Hepatocyte (in vitro differentiated cells): Measurements from ENCODE around the gene OLFML1.

Source experiments
- CTCF ChIP-seq: fragments of 200-600 bp; sonication (generic); IDR thresholded peaks from 2 replicates; pipeline ENCODE4 v1.5.1; 2016; ENCODE audit warnings: antibody characterized with exemption, mild to moderate bottlenecking; ENCODE audit not compliant: poor library complexity
- EZH2 ChIP-seq: fragments of 200-600 bp; sonication (generic); IDR thresholded peaks from 2 replicates; pipeline ENCODE4 v1.6.1; 2016; ENCODE audit warnings: antibody characterized with exemption, mild to moderate bottlenecking, borderline replicate concordance
- EZH2phosphoT487 ChIP-seq: fragments of 200-600 bp; sonication (generic); IDR thresholded peaks from one replicate; pipeline ENCODE4 v1.6.1; 2018; ENCODE audit warnings: antibody characterized with exemption, mild to moderate bottlenecking, low read depth, moderate library complexity; ENCODE audit not compliant: unreplicated experiment, severe bottlenecking

GRCh38 chr11:7492253-7492652 lies 6.9 kb downstream of the OLFML1 start:
- no peak for TF ChIP-seq CTCF
- no peak for TF ChIP-seq EZH2phosphoT487
- TF ChIP-seq EZH2, result no peak
